GM10847 (cell line): ENCODE measurements around the gene UGT3A1.

ENCODE experiments used
- POLR2A ChIP-seq: IDR thresholded peaks from 2 replicates; pipeline ENCODE4 v1.6.1; 2011; ENCODE audit not compliant: insufficient read length; ENCODE audit errors: extremely low read depth

Gene UGT3A1

DNA sequence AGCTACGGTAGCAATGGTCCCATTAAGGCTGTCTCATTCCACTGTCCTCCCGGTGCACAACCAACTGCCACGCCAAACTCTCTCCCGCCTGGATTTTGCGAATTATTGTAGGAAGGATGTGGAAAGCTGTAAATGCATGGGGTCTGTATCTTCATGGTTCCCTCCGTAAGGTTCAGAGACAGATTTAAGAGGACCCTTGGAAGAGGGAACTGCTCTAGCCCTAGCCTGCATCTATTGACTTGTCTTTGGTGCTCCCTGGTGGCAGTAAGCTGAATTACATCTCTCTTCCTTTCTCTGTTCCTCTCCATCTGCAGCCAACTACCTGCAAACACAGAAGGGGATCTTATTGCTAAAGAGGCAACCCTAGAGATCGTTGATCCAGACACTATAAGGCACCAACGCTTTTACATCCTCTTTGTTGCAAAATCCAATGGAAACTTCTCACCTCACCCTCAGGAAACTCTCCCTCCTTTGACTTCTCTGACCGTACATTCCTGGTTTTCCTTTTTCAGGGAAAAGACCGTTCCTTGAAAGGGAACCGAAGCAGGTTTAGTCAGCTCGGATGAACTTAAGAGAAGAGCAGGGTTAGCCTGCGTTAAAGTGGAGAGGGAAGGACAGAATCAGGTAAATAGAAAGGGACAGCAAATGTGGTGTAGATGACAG lies 64.7 kb downstream of the UGT3A1 start:
- TF ChIP-seq POLR2A, result no peak

DNA sequence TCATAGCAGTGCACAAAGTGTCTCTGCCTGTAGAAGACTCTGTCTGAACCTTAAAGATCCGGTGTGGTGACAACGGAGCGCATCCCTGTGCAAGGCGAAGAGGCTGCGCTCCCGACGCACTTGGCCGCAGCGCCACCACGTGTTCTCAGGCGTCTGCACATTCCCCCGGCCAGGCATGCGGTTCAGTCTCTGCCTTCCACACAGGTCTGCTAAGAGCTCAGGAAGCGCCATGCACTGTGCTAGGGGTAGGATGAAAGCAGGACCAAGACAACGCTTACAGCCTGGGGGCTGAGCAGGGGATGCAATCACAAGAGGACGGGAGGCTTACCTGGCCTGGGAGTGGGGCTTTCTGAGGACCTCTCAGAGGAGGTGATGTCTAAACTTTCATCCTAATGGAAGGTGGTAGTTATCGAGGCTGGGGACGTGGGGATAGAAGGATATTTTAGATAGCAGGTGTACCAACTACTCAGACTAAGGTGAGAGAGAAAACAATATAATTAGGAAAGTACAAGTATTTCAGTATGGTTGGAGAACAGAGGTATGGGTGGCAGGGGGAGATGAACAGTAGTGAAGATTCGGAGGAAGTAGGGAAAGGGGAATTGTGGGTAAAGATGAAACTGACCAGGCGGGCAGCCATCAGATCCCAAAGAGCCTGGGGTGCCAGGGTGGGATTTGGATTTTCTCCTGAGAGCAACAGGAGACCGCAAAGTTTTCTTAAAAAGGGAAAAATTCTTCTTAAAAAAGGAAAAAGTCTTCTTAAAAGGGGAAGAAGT lies 66.1 kb downstream of the UGT3A1 start:
- TF ChIP-seq POLR2A, result no peak

DNA sequence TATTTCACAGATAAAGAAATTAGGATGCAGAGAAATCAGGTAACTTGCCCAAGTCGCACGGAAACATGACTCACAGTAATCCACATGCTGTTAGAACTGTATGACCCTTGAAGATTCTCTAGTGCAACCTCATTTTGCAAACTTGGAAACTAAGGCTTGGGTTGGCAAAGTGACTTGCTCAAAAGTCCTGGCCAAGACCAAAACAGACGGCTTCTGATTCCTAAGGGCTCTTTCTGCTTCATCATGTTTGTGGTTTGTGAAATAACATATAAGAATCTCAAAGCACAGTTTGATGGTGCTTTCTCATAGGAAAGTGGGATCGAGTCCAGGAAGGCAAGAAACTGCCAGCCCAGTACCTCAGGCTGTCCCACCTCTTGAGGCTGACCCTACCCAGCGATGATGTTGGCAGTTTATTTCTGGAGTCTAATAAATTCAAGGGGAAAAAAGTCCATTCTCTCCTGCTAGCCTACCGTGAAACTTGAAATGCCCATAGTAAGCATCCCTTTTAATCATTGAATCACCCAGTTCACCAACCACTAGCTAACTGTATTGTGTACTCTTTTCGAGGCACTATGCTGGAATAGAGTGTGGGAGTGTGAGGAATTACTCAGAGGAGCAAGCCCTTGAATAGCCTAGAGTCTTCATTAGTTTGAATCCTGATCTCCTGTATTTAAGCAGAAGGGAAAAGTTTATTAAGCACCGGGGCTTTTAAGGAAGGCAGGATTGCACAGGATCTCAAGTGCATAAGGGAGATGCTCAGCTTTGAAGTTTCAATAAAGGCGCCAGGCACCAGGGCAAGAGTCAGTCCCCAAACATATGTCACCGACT lies 66.9 kb downstream of the UGT3A1 start:
- TF ChIP-seq POLR2A, result no peak

DNA sequence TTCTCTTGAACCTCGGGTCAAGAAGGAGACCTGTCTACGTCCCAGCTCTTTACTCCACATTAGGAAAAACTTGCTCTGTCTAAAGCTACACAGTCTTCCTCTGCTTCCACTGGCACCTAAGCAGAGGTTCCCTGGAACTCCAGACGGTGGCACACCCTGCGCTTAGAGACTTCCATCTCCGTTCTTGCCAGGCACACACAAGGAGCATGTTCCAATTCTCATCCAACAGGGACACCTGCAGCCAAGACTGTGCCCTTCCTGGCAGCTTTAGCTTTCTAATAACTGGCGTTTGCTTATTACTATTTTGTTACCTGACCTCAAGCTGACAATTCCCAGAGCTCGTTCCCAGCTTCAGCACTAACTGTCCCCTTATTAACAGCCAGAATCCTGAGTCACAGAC lies 68.7 kb downstream of the UGT3A1 start:
- no peak for TF ChIP-seq POLR2A

DNA sequence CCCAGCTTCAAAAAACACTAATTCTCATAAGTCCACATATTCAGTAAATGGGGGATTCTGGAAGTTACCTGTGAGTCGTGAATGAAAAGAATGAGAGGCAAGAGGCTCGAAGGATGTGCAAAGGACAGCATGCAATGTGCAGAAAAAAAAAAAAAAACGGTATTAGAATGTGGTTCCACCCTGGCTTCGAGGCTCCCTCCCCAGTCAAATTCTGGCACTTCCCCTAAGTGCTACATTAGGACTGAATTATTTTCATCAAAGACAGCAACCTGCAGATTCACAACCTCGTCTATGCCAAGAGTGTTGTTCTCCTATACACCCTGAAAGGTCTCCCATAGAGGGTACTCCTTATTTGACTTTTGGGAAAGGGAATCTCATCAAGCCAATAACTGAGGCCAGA lies 69.3 kb downstream of the UGT3A1 start:
- TF ChIP-seq POLR2A, result no peak

DNA sequence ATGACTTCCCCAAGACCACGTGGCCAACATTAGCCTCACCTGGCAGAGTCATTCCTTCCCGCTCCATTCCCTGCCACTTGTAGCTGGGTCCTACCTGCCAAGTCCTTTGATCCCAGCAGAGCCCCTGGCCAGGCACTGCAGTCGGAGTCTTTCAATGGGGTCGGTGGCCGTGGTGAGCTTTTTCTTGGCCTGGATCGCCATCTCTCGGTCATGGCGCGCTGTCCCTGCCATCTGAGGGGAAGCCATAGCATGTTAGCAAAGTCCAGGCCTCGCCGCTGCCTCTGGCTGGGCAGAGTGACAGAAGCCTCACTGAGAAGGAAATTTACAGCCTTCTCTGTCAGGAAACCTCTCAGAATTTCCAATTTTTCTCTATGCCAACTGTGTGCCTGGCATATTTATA lies 70.3 kb downstream of the UGT3A1 start:
- no peak for TF ChIP-seq POLR2A

DNA sequence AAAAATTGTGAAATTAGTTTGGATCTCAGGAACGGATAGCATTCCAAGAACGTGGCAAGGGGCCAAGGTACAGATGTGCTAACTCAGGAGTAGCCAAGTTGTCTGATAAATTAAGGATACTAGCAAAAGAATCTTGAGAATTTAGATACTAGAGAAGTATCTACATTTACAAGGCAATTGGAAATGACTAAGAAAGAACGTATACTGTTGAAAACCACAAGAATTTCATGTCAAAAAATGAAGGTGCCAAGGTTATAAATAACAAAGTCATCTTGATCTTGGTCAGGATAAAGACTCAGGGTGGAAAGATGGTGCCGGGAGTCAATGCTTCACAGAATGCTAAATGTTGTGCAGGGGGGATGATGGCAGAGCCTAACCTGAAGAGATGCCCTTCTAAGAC lies 72.0 kb downstream of the UGT3A1 start:
- no peak for TF ChIP-seq POLR2A

DNA sequence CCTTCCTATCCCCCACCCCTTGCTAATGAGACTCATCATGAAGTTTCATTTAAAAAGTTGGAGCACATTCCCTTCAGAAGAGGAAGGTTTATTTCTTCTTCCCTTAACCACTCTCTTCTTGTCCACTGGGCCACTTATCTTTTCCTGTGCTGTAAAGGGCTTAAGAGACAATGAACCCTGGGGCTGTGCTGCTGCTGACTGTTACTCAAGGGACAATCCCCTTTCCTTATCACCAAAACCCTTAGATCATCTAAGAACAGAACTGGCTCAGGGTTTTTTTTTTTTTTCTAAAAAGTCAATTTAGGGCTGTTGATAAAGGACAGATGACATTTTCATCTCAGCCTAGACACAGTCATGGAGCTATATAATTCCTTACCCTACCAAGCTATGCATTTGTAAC lies 82.4 kb downstream of the UGT3A1 start:
- no peak for TF ChIP-seq POLR2A

DNA sequence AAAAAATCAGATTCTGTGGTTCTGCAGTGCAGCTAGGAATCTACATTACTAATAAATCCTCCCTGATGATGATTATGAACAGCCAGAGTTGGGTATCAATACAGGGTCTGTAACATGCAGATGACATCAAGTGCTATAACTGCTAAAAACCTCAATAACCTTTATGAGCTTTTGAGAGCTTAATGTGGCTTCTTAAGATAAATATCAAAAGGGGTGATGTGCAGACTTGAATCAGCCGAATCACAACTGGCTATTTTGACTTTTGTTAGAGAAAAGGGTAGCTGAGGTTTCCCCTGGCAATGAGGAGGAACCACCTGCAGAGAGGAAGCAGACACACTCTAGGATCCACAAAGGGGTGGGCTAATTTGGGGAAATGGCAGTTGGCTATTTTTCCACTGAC lies 83.0 kb downstream of the UGT3A1 start:
- TF ChIP-seq POLR2A, result no peak

DNA sequence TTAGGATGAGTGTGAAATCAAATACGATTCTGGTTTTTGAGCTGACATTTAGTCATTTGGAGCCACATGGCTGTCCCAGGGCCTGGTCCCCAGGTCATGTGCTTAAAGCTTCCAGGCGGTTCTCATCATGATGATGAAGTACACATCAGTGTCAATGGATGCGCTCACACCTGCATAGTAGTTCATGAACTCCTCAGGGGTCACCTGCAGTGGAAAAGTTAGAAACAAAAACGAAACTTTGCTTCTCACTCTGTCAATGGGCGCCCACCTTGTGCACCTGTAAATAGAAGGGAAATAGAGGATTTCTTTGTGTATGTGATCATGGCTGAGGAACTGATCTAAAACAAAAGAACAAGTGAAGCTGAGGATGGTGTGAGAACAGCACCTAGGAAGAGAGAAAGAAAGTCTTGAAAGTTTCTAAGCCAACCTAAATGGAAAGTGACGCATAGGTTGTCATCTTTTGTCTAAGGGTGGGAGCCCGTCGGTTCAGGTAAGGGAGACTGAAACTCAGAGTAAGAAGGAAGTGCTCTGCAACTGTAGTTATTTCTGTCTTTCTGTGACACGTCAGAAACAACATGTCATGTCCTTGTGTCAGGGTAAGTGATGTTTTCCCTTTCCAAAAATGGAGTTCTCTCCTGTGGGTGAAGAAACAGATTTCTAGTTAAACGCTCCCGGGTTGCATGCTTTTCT lies 86.6 kb downstream of the UGT3A1 start:
- no peak for TF ChIP-seq POLR2A

DNA sequence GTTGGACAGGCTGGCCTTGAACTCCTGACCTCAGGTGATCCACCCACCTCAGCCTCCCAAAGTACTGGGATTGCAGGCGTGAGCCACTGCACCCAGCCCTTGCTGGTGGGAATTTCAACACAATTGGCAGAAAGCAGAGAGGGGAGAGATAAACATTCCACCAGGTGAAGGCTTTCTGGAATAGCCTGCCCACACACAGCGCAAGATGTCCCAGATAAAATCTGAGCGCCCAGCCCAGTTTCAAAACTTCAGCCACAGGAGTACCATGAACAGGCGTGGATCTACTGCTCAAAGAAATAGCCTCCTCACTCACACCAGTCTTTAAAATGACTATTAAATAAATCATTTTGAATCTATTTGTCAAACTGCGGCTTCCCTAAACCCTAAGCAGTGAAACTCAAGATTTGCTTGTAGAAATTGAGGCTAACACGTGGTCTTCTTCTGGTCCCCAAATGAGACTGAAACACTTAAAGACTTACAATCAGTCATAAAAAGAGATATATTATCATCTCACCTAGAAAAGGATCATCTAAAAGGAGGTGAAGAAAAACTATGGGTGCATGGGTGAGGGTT lies 87.5 kb downstream of the UGT3A1 start:
- TF ChIP-seq POLR2A, result no peak

DNA sequence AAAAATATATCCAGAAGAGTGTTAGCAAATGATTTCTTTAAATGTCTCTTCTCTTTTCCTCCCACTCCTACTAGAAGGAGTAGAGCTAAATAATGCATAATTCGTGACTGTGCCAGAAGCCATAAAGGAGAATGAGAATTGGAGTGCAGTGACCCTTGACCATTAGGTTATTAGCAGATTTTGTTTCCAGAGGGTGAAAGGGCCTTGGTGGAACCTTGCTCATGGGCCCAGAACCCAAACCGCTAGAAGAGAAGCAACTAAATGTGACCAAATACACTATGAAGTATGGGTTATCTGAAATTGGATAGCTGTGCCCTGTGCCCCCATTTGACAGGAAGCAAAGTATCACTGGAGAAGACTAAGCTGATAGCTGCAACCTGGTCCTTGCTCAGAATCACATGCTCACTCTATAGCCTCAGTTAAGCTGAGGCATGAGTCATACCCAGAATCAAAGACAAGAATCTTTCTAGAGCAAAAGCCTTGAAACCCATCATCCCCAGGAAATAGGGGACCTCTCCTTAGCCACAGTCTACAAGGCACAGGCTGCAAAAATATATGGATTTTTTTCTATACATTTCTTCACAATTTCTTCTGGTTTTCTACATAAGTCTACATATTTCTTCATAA lies 89.0 kb downstream of the UGT3A1 start:
- no peak for TF ChIP-seq POLR2A
